CD4-positive, alpha-beta memory T cell (primary cell): ENCODE data around the gene TMEM45B. TPM values are rescaled to one million over a fixed set of nuclear protein-coding genes. Genes with fewer than 3 reads are reported as not detected.

Experiments
- CTCF ChIA-PET: fragments of 350-600 bp; sonication (Branson Sonifier 250); formaldehyde crosslinking; loops from one replicate; lab custom pipeline; 2021; ENCODE audit warnings: inconsistent platforms; ENCODE audit not compliant: partially characterized antibody; lab: Charles Lee
- POLR2A ChIA-PET: fragments of 350-600 bp; sonication (Branson Sonifier 250); formaldehyde crosslinking; loops from one replicate; lab custom pipeline; 2021; ENCODE audit not compliant: partially characterized antibody; lab: Charles Lee
- DNase-seq, 5 donors: peaks; one replicate each; pipeline versions ENCODE4 v3.0.0 to v3.0.0-alpha.2; 2020 to 2022; ENCODE audit warnings: mixed read lengths in 1 of 5
- H3K27ac ChIP-seq: one replicate; pipeline ENCODE4 v1.7.0; 2013; ENCODE audit warnings: low read depth, low read length
- H3K27me3 ChIP-seq: 2 replicates; pipeline ENCODE4 v1.7.0; 2013; ENCODE audit warnings: mild to moderate bottlenecking, low read length, moderate library complexity; ENCODE audit not compliant: insufficient read depth
- H3K36me3 ChIP-seq: 2 replicates; pipeline ENCODE4 v1.7.0; 2013; ENCODE audit warnings: mild to moderate bottlenecking, low read length, moderate library complexity; ENCODE audit not compliant: insufficient read depth
- H3K4me1 ChIP-seq: 2 replicates; pipeline ENCODE4 v1.7.0; 2013; ENCODE audit warnings: mild to moderate bottlenecking, low read length, moderate library complexity; ENCODE audit not compliant: insufficient read depth
- H3K4me3 ChIP-seq, 2 donors: one replicate each; pipeline ENCODE4 v1.7.0; 2013; ENCODE audit warnings: low read length in 2 of 2, mild to moderate bottlenecking in 1 of 2
- H3K9me3 ChIP-seq, 2 donors: one replicate each; pipeline ENCODE4 v1.7.0; 2013; ENCODE audit warnings: low read length in 2 of 2, control low read depth in 1 of 2; ENCODE audit not compliant: control insufficient read depth in 1 of 2
- H3K27ac Mint-ChIP-seq, 7 donors: one replicate each; pipeline ENCODE4 v1.8.0; 2020 to 2021; ENCODE audit warnings: mixed read lengths in 7 of 7, mild to moderate bottlenecking in 6 of 7, inconsistent platforms in 3 of 7, moderate library complexity in 3 of 7
- H3K27me3 Mint-ChIP-seq, 2 donors: one replicate each; pipeline ENCODE4 v1.8.0; 2020 to 2021; ENCODE audit warnings: mixed read lengths in 2 of 2
- H3K36me3 Mint-ChIP-seq, 2 donors: one replicate each; pipeline ENCODE4 v1.8.0; 2020 to 2021; ENCODE audit warnings: mixed read lengths in 2 of 2, inconsistent platforms in 1 of 2, mild to moderate bottlenecking in 1 of 2
- H3K4me1 Mint-ChIP-seq, 4 donors: one replicate each; pipeline ENCODE4 v1.8.0; 2020 to 2021; ENCODE audit warnings: mixed read lengths in 4 of 4, mild to moderate bottlenecking in 1 of 4
- H3K4me3 Mint-ChIP-seq, 8 donors: one replicate each; pipeline ENCODE4 v1.8.0; 2020 to 2021; ENCODE audit warnings: mixed read lengths in 8 of 8, mild to moderate bottlenecking in 7 of 8, moderate library complexity in 6 of 8, inconsistent platforms in 3 of 8
- H3K9me3 Mint-ChIP-seq, 8 donors: one replicate each; pipeline ENCODE4 v1.8.0; 2020 to 2021; ENCODE audit warnings: mixed read lengths in 8 of 8, mild to moderate bottlenecking in 5 of 8, inconsistent platforms in 3 of 8, moderate library complexity in 1 of 8
- intact Hi-C: fragments of 100-400 bp; cut with micrococcal nuclease; formaldehyde crosslinking; loops from one replicate; pipeline ENCODE4 v1.15.1; 2023
- polyA plus RNA-seq, 2 donors: library from polyadenylated mRNA; unstranded; fragments of 300-500 nt; fragmentation: Illumina TruSeq; gene quantifications; one replicate each; pipeline ENCODE4 v1.2.3, GENCODE V29; 2021
- total RNA-seq, 2 experiments: library from RNA; stranded (reverse); gene quantifications; one replicate each; pipeline ENCODE4 v1.2.3, GENCODE V29; 2021

Gene TMEM45B
- total and polyA plus RNA-seq, 4 experiments from 2014 or later: 14.0 to 34.4 (median 26.0) TPM

GRCh38 chr11:129884581-129884980 is 68.9 kb downstream of the TMEM45B start:
- no peak overlapping the region for H3K27ac ChIP-seq
- no peaks in the 10 kb centered on the region for H3K27me3 Mint-ChIP-seq
- CTCF ChIA-PET: interaction anchor here (0.9 kb wide), 1 partner anchor 248 kb away, joined by 3 read pairs; no protein-coding TSS in a partner anchor
- H3K4me1 ChIP-seq: peaks cover 18% of the 10 kb centered on the region
- peaks cover 20 to 27% (median 22%) of the 10 kb centered on the region in 4 donors for H3K4me1 Mint-ChIP-seq
- H3K36me3 Mint-ChIP-seq: peaks cover 84 to 86% of the 10 kb centered on the region in 2 donors
- DNase-seq: no peak
- intact Hi-C loops: no loop called here
- no peak overlapping the region for H3K4me3 ChIP-seq
- H3K36me3 ChIP-seq: peaks cover 77% of the 10 kb centered on the region
- no peak overlapping the region for H3K4me3 Mint-ChIP-seq
- H3K9me3 Mint-ChIP-seq: no peaks in the 10 kb centered on the region
- no peaks in the 10 kb centered on the region for H3K27me3 ChIP-seq
- no peaks in the 10 kb centered on the region for H3K9me3 ChIP-seq
- peak overlapping the region in 1 of 7 donors; percentile 59 for H3K27ac Mint-ChIP-seq
- POLR2A ChIA-PET: interaction anchor here (1.0 to 1.8 kb wide), 2 partner anchors 10 to 23 kb away, joined by 3 to 6 read pairs; partner anchors contain the start of gene NFRKB

GRCh38 chr11:129885381-129885780 is 69.7 kb downstream of the TMEM45B start:
- H3K9me3 Mint-ChIP-seq: no peaks in the 10 kb centered on the region
- POLR2A ChIA-PET: interaction anchor here (1.0 to 1.8 kb wide), 2 partner anchors 10 to 23 kb away, joined by 3 to 6 read pairs; partner anchors contain the start of gene NFRKB
- peaks cover 19 to 35% (median 24%) of the 10 kb centered on the region in 4 donors for H3K4me1 Mint-ChIP-seq
- no peak overlapping the region for H3K4me3 ChIP-seq
- H3K27ac Mint-ChIP-seq: no peak overlapping the region
- no peak overlapping the region for H3K4me3 Mint-ChIP-seq
- intact Hi-C loops: no loop called here
- no peaks in the 10 kb centered on the region for H3K27me3 ChIP-seq
- CTCF ChIA-PET: interaction anchor here (1.0 kb wide), 1 partner anchor 11 kb away, joined by 3 read pairs; no protein-coding TSS in a partner anchor
- peaks cover 24% of the 10 kb centered on the region for H3K4me1 ChIP-seq
- no peak for DNase-seq
- H3K27ac ChIP-seq: no peak overlapping the region
- peaks cover 86 to 87% of the 10 kb centered on the region in 2 donors for H3K36me3 Mint-ChIP-seq
- H3K36me3 ChIP-seq: peaks cover 71% of the 10 kb centered on the region
- no peaks in the 10 kb centered on the region for H3K27me3 Mint-ChIP-seq
- H3K9me3 ChIP-seq: no peaks in the 10 kb centered on the region

GRCh38 chr11:129888451-129888850 is 72.8 kb downstream of the TMEM45B start:
- H3K4me1 ChIP-seq: peaks cover 34% of the 10 kb centered on the region
- Mint-ChIP-seq H3K27me3 (no peaks in the 10 kb centered on the region), H3K27ac (peak overlapping the region; percentile 30 to 92 (median 81)), H3K4me3 (peak overlapping the region in 6 of 8 donors; percentile 36 to 78 (median 55)), H3K36me3 (peaks cover 81% of the 10 kb centered on the region in 2 donors), H3K9me3 (no peaks in the 10 kb centered on the region), H3K4me1 (peaks cover 27 to 60% (median 37%) of the 10 kb centered on the region in 4 donors)
- no peaks in the 10 kb centered on the region for H3K9me3 ChIP-seq
- peak; percentile 29 to 49 (median 40) for DNase-seq
- intact Hi-C loops: no loop called here
- H3K4me3 ChIP-seq: no peak overlapping the region
- no peaks in the 10 kb centered on the region for H3K27me3 ChIP-seq
- H3K36me3 ChIP-seq: peaks cover 52% of the 10 kb centered on the region
- POLR2A ChIA-PET: interaction anchor here (0.9 to 1.3 kb wide), 3 partner anchors 21 to 74 kb away, joined by 3 to 7 read pairs (median 3); no protein-coding TSS in a partner anchor
- H3K27ac ChIP-seq: peak overlapping the region; percentile 12
- CTCF ChIA-PET: interaction anchor here (0.8 to 2.6 kb wide), 3 partner anchors 73 to 244 kb away, joined by 3 to 10 read pairs (median 5); partner anchors contain the start of gene TMEM45B

GRCh38 chr11:129894278-129895125 is 78.9 kb downstream of the TMEM45B start:
- ChIA-PET POLR2A (interaction anchor here (0.7 to 3.1 kb wide), 17 partner anchors 9 to 237 kb away, joined by 3 to 29 read pairs (median 5); partner anchors contain the start of genes PRDM10 and TMEM45B), CTCF (interaction anchor here (0.6 to 2.5 kb wide), 7 partner anchors 13 to 237 kb away, joined by 3 to 13 read pairs (median 3); no protein-coding TSS in a partner anchor)
- Mint-ChIP-seq H3K9me3 (peaks cover 0 to 2% (median 0%) of the 10 kb centered on the region in 8 donors), H3K27ac (peak overlapping the region; percentile 82 to 93 (median 90)), H3K36me3 (peaks cover 35 to 45% of the 10 kb centered on the region in 2 donors), H3K4me1 (peaks cover 25 to 59% (median 38%) of the 10 kb centered on the region in 4 donors), H3K27me3 (no peaks in the 10 kb centered on the region), H3K4me3 (peak overlapping the region; percentile 92 to 94 (median 94))
- DNase-seq: peak in 3 of 5 donors; percentile 18 to 29 (median 21)
- Histone ChIP-seq H3K27ac (peak overlapping the region; percentile 81), H3K9me3 (no peaks in the 10 kb centered on the region), H3K36me3 (peaks cover 11% of the 10 kb centered on the region), H3K27me3 (no peaks in the 10 kb centered on the region), H3K4me1 (peaks cover 36% of the 10 kb centered on the region), H3K4me3 (peak overlapping the region; percentile 61 to 84)
- intact Hi-C loops: loop anchor here (1.0 to 5.0 kb wide), 7 partner anchors 40 to 420 kb away; partner anchors contain the start of genes APLP2, PRDM10 and ZBTB44

- Histone ChIP-seq H3K4me1 (peaks cover 29% of the 10 kb centered on the region), H3K4me3 (peak within 1 kb of the TSS; percentile 61 to 84), H3K36me3 (peaks cover 11% of the 10 kb centered on the region), H3K9me3 (no peaks in the 10 kb centered on the region), H3K27ac (peak within 1 kb of the TSS; percentile 81), H3K27me3 (no peaks in the 10 kb centered on the region)
- H3K4me3 Mint-ChIP-seq: peak within 1 kb of the TSS; percentile 92 to 94 (median 94)
- peaks cover 20 to 51% (median 33%) of the 10 kb centered on the region in 4 donors for H3K4me1 Mint-ChIP-seq
- peaks cover 30 to 37% of the 10 kb centered on the region in 2 donors for H3K36me3 Mint-ChIP-seq
- intact Hi-C loops: loop anchor here (1.0 to 5.0 kb wide), 7 partner anchors 41 to 419 kb away; partner anchors contain the start of genes APLP2, PRDM10 and ZBTB44
- peaks cover 0 to 2% (median 0%) of the 10 kb centered on the region in 8 donors for H3K9me3 Mint-ChIP-seq
- POLR2A ChIA-PET: interaction anchor here (0.6 to 3.1 kb wide), 17 partner anchors 9 to 236 kb away, joined by 3 to 29 read pairs (median 5); partner anchors contain the start of genes PRDM10 and TMEM45B
- CTCF ChIA-PET: interaction anchor here (0.6 to 2.5 kb wide), 6 partner anchors 14 to 236 kb away, joined by 3 to 13 read pairs (median 6); no protein-coding TSS in a partner anchor
- H3K27ac Mint-ChIP-seq: peak within 1 kb of the TSS; percentile 82 to 93 (median 90)
- peak; percentile 81 to 89 (median 84) for DNase-seq
- no peaks in the 10 kb centered on the region for H3K27me3 Mint-ChIP-seq
Measured at GRCh38 chr11:129895126-129896041, 79.7 kb downstream of the TMEM45B start, which contains the start of gene NFRKB. TSS of gene NFRKB (minus strand) at chr11:129895578. CDS start at chr11:129892849, 2,729 bp downstream.

- POLR2A ChIA-PET: interaction anchor here (0.6 to 3.1 kb wide), 11 partner anchors 8 to 236 kb away, joined by 3 to 29 read pairs (median 7); partner anchors contain the start of genes PRDM10 and TMEM45B
Measured at GRCh38 chr11:129896062-129896461, 80.4 kb downstream of the TMEM45B start.

More at GRCh38 chr11:129896062-129896461, 80.4 kb downstream of the TMEM45B start:
- Histone ChIP-seq H3K4me1 (peaks cover 29% of the 10 kb centered on the region), H3K27me3 (no peaks in the 10 kb centered on the region), H3K36me3 (peaks cover 11% of the 10 kb centered on the region), H3K4me3 (peak overlapping the region in 1 of 2 donors; percentile 84), H3K9me3 (no peaks in the 10 kb centered on the region), H3K27ac (peak overlapping the region; percentile 81)
- CTCF ChIA-PET: interaction anchor here (0.7 to 2.5 kb wide), 3 partner anchors 27 to 236 kb away, joined by 5 to 13 read pairs (median 9); no protein-coding TSS in a partner anchor
- peaks cover 20 to 47% (median 31%) of the 10 kb centered on the region in 4 donors for H3K4me1 Mint-ChIP-seq
- peak in 2 of 5 donors; percentile 2 to 3 for DNase-seq
- peaks cover 0 to 2% (median 0%) of the 10 kb centered on the region in 8 donors for H3K9me3 Mint-ChIP-seq
- peak overlapping the region; percentile 92 to 94 (median 94) for H3K4me3 Mint-ChIP-seq
- peaks cover 28 to 36% of the 10 kb centered on the region in 2 donors for H3K36me3 Mint-ChIP-seq
- H3K27ac Mint-ChIP-seq: peak overlapping the region; percentile 68 to 93 (median 90)
- H3K27me3 Mint-ChIP-seq: no peaks in the 10 kb centered on the region
- intact Hi-C loops: loop anchor here (5.0 kb wide), 1 partner anchor 109 kb away; no protein-coding TSS in a partner anchor
